Activated CD4-positive, alpha-beta memory T cell treated with anti-CD3 and anti-CD28 coated beads, Interleukin-2, amount 10 ng/mL, durations not matched to agents 7 days and 5 days (primary cell): Measurements from ENCODE around the gene HEXIM1. TPM values are rescaled to one million over a fixed set of nuclear protein-coding genes. Genes with fewer than 3 reads are reported as not detected.
A peak's percentile ranks its signal among the peaks of the same experiment; 100 is the strongest.

Experiments used
- CTCF ChIA-PET: fragments of 350-600 bp; sonication (Branson Sonifier 250); formaldehyde crosslinking; loops from one replicate; lab custom pipeline; 2021; ENCODE audit warnings: antibody characterized with exemption, inconsistent platforms; lab: Charles Lee
- POLR2A ChIA-PET: fragments of 350-600 bp; sonication (Branson Sonifier 250); formaldehyde crosslinking; loops from one replicate; lab custom pipeline; 2021; ENCODE audit warnings: antibody characterized with exemption; lab: Charles Lee
- DNase-seq: peaks from one replicate; pipeline ENCODE4 v3.0.0-alpha.2; 2020
- H3K27ac Mint-ChIP-seq: one replicate; pipeline ENCODE4 v1.8.0; 2021; ENCODE audit warnings: mild to moderate bottlenecking, mixed read lengths
- H3K27me3 Mint-ChIP-seq: one replicate; pipeline ENCODE4 v1.8.0; 2021; ENCODE audit warnings: mixed read lengths
- H3K36me3 Mint-ChIP-seq: one replicate; pipeline ENCODE4 v1.8.0; 2021; ENCODE audit warnings: low read depth, mixed read lengths
- H3K4me1 Mint-ChIP-seq: one replicate; pipeline ENCODE4 v1.8.0; 2021; ENCODE audit warnings: mixed read lengths
- H3K4me3 Mint-ChIP-seq: one replicate; pipeline ENCODE4 v1.8.0; 2021; ENCODE audit warnings: mild to moderate bottlenecking, mixed read lengths
- H3K9me3 Mint-ChIP-seq: one replicate; pipeline ENCODE4 v1.8.0; 2021; ENCODE audit warnings: mixed read lengths
- total RNA-seq, 2 experiments: library from RNA; stranded (reverse); gene quantifications; one replicate each; pipeline ENCODE4 v1.2.3, GENCODE V29; 2021

The HEXIM1 gene
- total RNA-seq, 2 experiments from 2014 or later: 35.0 to 35.8 TPM

DNA sequence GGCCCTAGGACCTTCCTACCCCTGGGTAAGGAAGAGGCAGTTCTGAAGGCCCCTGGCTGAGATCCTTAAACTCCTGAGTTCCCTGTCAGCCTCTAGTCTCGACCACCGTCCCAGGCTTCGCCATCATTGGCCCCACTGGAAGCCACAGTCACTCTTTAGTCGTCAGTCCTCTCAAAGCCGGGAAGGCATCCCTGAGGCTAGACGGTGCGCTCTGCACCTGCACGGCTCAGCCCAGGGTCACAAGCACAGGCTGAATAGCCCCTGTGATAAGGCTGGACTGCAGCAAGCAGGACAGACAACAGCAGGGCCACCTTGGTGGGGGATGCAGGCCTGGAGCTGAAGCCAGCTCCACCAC is 3.3 kb upstream of the HEXIM1 start:
- Mint-ChIP-seq H3K27me3 (no peaks in the 10 kb centered on the region), H3K4me1 (peaks cover 45% of the 10 kb centered on the region), H3K9me3 (no peaks in the 10 kb centered on the region), H3K36me3 (peaks cover 21% of the 10 kb centered on the region), H3K4me3 (peak overlapping the region; percentile 41), H3K27ac (no peak overlapping the region)
- ChIA-PET POLR2A (interaction anchor here (1.6 to 3.1 kb wide), 3 partner anchors 9 to 17 kb away, joined by 6 to 16 read pairs (median 11); partner anchors contain the start of genes ACBD4 and HEXIM2), CTCF (interaction anchor here (1.5 to 11.2 kb wide), 2 partner anchors 8 to 53 kb away, joined by 5 to 347 read pairs; partner anchors contain the start of genes ACBD4 and PLCD3)
- no peak for DNase-seq

DNA sequence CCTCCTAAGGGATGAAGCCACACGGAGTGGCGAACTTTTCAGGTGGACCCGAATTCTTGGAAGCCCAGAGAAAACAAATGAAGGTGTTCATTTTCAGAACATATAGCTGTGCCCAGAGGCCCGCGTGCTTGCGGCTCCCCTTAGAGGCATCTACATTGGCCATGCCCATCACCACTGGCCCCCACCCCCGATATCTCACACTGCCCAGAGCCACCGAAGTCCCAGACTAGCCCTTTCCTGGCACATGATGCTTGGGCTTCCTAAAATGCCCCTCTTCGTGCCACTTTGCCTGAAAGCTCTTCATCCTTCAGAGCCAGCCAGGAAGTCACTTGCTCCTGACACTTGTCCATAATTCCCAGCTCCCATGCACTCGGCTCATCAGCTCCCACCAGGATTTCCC is 2.1 kb upstream of the HEXIM1 start:
- H3K4me1 Mint-ChIP-seq: peaks cover 48% of the 10 kb centered on the region
- ChIA-PET CTCF (interaction anchor here (1.5 to 11.2 kb wide), 2 partner anchors 9 to 52 kb away, joined by 5 to 347 read pairs; partner anchors contain the start of genes ACBD4 and PLCD3), POLR2A (interaction anchor here (0.6 to 3.1 kb wide), 4 partner anchors 10 to 83 kb away, joined by 3 to 16 read pairs (median 4); partner anchors contain the start of genes ACBD4 and HEXIM2)
- no peaks in the 10 kb centered on the region for H3K27me3 Mint-ChIP-seq
- peaks cover 25% of the 10 kb centered on the region for H3K36me3 Mint-ChIP-seq
- no peaks in the 10 kb centered on the region for H3K9me3 Mint-ChIP-seq
- peak overlapping the region; percentile 97 for H3K4me3 Mint-ChIP-seq
- H3K27ac Mint-ChIP-seq: peak overlapping the region; percentile 98
- no peak for DNase-seq

DNA sequence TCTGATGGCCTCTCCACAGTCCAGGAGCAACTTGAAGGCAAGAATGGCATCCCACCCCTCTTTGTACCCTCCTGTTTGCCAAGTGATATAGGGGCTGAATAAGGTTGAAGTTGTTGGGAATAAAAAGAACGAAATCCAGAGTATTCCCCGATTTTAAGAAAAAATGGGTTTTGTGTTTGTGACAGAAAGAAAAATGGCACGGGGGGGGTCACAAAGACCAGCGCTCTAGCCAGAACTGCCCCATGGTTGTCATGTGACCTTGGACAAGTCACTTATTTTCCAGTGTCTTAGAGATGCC is 1.7 kb upstream of the HEXIM1 start:
- H3K4me1 Mint-ChIP-seq: peaks cover 48% of the 10 kb centered on the region
- peaks cover 28% of the 10 kb centered on the region for H3K36me3 Mint-ChIP-seq

DNA sequence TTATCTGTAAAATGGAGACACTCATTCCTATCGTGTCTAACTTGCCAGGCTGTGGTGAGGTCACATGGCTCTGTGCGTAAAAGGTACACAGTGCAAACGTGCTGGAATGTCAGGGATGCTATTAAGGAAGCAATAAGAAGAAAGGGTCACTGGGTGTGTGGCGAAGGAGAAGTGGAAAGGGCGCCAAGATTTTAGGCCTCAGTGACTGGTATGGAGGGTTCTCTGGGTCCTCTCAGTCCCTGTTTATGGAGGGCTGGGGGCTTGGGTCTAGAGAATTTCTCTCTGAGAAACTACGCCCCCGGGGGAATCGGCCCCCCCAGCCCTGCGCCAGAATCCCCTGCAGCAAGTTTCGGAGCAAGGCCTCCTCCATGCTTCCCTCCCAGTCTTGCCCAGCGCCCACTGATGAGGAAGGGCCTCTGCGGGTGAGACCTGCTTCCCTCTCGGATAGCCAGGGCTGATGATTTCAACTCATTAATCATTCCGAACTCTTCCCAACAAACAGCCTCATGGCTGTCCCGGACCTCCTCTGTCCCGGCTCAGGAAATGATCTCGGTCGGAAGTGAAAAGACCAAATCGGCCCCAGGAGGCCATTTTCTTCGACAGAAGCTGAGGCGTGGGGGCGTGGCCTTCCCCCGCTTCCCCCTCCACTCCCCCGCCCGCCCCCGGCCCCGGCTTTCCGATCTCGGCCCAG is 1.2 kb upstream of the HEXIM1 start:
- POLR2A ChIA-PET: interaction anchor here (0.6 to 6.6 kb wide), 12 partner anchors 10 to 169 kb away, joined by 3 to 470 read pairs (median 25); partner anchors contain the start of genes ACBD4, DCAKD, FMNL1 and HEXIM2
- Mint-ChIP-seq H3K9me3 (no peaks in the 10 kb centered on the region), H3K4me1 (peaks cover 50% of the 10 kb centered on the region), H3K36me3 (peaks cover 29% of the 10 kb centered on the region), H3K27me3 (no peaks in the 10 kb centered on the region), H3K4me3 (peak overlapping the region; percentile 97), H3K27ac (peak overlapping the region; percentile 98)
- CTCF ChIA-PET: interaction anchor here (4.5 to 11.2 kb wide), 4 partner anchors 10 to 72 kb away, joined by 26 to 347 read pairs (median 144); partner anchors contain the start of genes ACBD4, HEXIM2 and PLCD3
- DNase-seq: peak; percentile 81

More for the DNA sequence above, 1.7 kb upstream of the HEXIM1 start:
- no peaks in the 10 kb centered on the region for H3K27me3 Mint-ChIP-seq
- CTCF ChIA-PET: interaction anchor here (1.5 to 11.2 kb wide), 2 partner anchors 9 to 51 kb away, joined by 5 to 347 read pairs; partner anchors contain the start of genes ACBD4 and PLCD3
- H3K4me3 Mint-ChIP-seq: peak overlapping the region; percentile 97
- no peak for DNase-seq
- POLR2A ChIA-PET: interaction anchor here (0.6 to 3.1 kb wide), 4 partner anchors 11 to 84 kb away, joined by 3 to 16 read pairs (median 4); partner anchors contain the start of genes ACBD4 and HEXIM2
- no peaks in the 10 kb centered on the region for H3K9me3 Mint-ChIP-seq
- peak overlapping the region; percentile 98 for H3K27ac Mint-ChIP-seq

- peak overlapping the region; percentile 97 for H3K4me3 Mint-ChIP-seq
- no peaks in the 10 kb centered on the region for H3K9me3 Mint-ChIP-seq
- H3K4me1 Mint-ChIP-seq: peaks cover 50% of the 10 kb centered on the region
- H3K27ac Mint-ChIP-seq: peak overlapping the region; percentile 98
- CTCF ChIA-PET: interaction anchor here (0.6 to 11.2 kb wide), 9 partner anchors 10 to 165 kb away, joined by 3 to 347 read pairs (median 8); partner anchors contain the start of genes ACBD4, DCAKD, HEXIM2 and PLCD3
- H3K36me3 Mint-ChIP-seq: peaks cover 29% of the 10 kb centered on the region
- H3K27me3 Mint-ChIP-seq: no peaks in the 10 kb centered on the region
- POLR2A ChIA-PET: interaction anchor here (0.9 to 6.6 kb wide), 17 partner anchors 10 to 261 kb away, joined by 3 to 470 read pairs (median 22); partner anchors contain the start of genes ACBD4, DCAKD, FMNL1 and HEXIM2
- peak; percentile 84 for DNase-seq
These were observed 593 bp upstream of the HEXIM1 start for GRCh38 chr17:45147581-45148182.

DNA sequence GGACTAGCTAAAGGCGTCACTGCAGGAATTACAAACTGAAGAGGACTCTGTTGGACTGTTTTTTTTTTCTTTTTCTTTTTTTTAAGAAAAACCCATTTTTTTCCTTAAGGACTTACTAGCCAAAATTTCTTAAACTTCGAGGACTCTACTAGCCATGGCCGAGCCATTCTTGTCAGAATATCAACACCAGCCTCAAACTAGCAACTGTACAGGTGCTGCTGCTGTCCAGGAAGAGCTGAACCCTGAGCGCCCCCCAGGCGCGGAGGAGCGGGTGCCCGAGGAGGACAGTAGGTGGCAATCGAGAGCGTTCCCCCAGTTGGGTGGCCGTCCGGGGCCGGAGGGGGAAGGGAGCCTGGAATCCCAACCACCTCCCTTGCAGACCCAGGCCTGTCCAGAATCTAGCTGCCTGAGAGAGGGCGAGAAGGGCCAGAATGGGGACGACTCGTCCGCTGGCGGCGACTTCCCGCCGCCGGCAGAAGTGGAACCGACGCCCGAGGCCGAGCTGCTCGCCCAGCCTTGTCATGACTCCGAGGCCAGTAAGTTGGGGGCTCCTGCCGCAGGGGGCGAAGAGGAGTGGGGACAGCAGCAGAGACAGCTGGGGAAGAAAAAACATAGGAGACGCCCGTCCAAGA is 878 bp downstream of the HEXIM1 start:
- Mint-ChIP-seq H3K9me3 (no peaks in the 10 kb centered on the region), H3K27ac (peak overlapping the region; percentile 98), H3K4me3 (peak overlapping the region; percentile 97), H3K27me3 (no peaks in the 10 kb centered on the region), H3K36me3 (peaks cover 29% of the 10 kb centered on the region), H3K4me1 (peaks cover 43% of the 10 kb centered on the region)
- peak; percentile 81 for DNase-seq
- ChIA-PET POLR2A (interaction anchor here (0.6 to 6.6 kb wide), 31 partner anchors 8 to 1026 kb away, joined by 3 to 470 read pairs (median 7); partner anchors contain the start of genes ACBD4, DCAKD, EFTUD2 and FMNL1), CTCF (interaction anchor here (0.8 to 11.2 kb wide), 22 partner anchors 12 to 945 kb away, joined by 3 to 347 read pairs (median 5); partner anchors contain the start of genes ACBD4, HEXIM2 and PLCD3)

DNA sequence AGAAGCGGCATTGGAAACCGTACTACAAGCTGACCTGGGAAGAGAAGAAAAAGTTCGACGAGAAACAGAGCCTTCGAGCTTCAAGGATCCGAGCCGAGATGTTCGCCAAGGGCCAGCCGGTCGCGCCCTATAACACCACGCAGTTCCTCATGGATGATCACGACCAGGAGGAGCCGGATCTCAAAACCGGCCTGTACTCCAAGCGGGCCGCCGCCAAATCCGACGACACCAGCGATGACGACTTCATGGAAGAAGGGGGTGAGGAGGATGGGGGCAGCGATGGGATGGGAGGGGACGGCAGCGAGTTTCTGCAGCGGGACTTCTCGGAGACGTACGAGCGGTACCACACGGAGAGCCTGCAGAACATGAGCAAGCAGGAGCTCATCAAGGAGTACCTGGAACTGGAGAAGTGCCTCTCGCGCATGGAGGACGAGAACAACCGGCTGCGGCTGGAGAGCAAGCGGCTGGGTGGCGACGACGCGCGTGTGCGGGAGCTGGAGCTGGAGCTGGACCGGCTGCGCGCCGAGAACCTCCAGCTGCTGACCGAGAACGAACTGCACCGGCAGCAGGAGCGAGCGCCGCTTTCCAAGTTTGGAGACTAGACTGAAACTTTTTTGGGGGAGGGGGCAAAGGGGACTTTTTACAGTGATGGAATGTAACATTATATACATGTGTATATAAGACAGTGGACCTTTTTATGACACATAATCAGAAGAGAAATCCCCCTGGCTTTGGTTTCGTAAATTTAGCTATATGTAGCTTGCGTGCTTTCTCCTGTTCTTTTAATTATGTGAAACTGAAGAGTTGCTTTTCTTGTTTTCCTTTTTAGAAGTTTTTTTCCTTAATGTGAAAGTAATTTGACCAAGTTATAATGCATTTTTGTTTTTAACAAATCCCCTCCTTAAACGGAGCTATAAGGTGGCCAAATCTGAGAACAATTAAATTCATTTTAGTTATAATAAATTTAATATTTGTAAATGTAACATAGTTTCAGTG is 1.7 kb downstream of the HEXIM1 start:
- CTCF ChIA-PET: interaction anchor here (1.1 to 11.2 kb wide), 20 partner anchors 11 to 946 kb away, joined by 3 to 347 read pairs (median 6); partner anchors contain the start of genes ACBD4, HEXIM2, NMT1 and PLCD3
- H3K4me3 Mint-ChIP-seq: peak overlapping the region; percentile 97
- peaks cover 41% of the 10 kb centered on the region for H3K4me1 Mint-ChIP-seq
- no peaks in the 10 kb centered on the region for H3K27me3 Mint-ChIP-seq
- peak; percentile 51 for DNase-seq
- peak overlapping the region; percentile 98 for H3K27ac Mint-ChIP-seq
- peaks cover 29% of the 10 kb centered on the region for H3K36me3 Mint-ChIP-seq
- POLR2A ChIA-PET: interaction anchor here (0.6 to 6.6 kb wide), 27 partner anchors 9 to 1026 kb away, joined by 3 to 470 read pairs (median 7); partner anchors contain the start of genes ACBD4, DCAKD, EFTUD2 and FMNL1
- no peaks in the 10 kb centered on the region for H3K9me3 Mint-ChIP-seq

GRCh38 chr17:45150911-45151809 is 2.9 kb downstream of the HEXIM1 start:
- H3K4me1 Mint-ChIP-seq: peaks cover 37% of the 10 kb centered on the region
- CTCF ChIA-PET: interaction anchor here (1.0 to 11.2 kb wide), 18 partner anchors 10 to 234 kb away, joined by 3 to 347 read pairs (median 4); partner anchors contain the start of genes ACBD4, HEXIM2, MAP3K14 and NMT1

DNA sequence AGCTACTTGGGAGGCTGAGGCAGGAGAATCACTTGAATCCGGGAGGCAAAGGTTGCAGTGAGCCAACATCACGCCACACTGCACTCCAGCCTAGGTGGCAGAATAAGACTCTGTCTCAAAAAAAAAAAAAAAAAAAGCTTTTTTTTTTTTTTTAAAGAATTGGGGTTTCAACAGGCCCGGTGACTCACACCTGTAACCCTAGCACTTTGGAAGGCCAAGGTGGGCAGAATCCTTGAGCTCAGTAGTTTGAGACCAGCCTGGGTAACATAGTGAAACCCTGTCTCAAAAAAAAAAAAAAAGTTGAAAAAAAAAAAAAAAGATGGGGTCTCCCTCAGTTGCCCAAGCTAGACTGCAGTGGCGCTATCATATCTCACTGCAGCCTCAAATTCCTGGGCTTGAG is 6.8 kb downstream of the HEXIM1 start:
- Mint-ChIP-seq H3K4me3 (no peak overlapping the region), H3K4me1 (peaks cover 44% of the 10 kb centered on the region), H3K27ac (no peak overlapping the region), H3K36me3 (peaks cover 38% of the 10 kb centered on the region), H3K27me3 (no peaks in the 10 kb centered on the region), H3K9me3 (no peaks in the 10 kb centered on the region)
- POLR2A ChIA-PET: interaction anchor here (0.6 to 0.7 kb wide), 2 partner anchors 18 to 389 kb away, joined by 3 read pairs; no protein-coding TSS in a partner anchor
- DNase-seq: no peak
- CTCF ChIA-PET: interaction anchor here (0.6 to 3.2 kb wide), 6 partner anchors 18 to 192 kb away, joined by 3 to 35 read pairs (median 7); partner anchors contain the start of gene ACBD4

More at GRCh38 chr17:45150911-45151809, 2.9 kb downstream of the HEXIM1 start:
- peaks cover 29% of the 10 kb centered on the region for H3K36me3 Mint-ChIP-seq
- H3K27ac Mint-ChIP-seq: peak overlapping the region; percentile 70
- peak overlapping the region; percentile 64 for H3K4me3 Mint-ChIP-seq
- no peaks in the 10 kb centered on the region for H3K9me3 Mint-ChIP-seq
- POLR2A ChIA-PET: interaction anchor here (0.7 to 6.6 kb wide), 13 partner anchors 10 to 165 kb away, joined by 3 to 470 read pairs (median 20); partner anchors contain the start of genes ACBD4, DCAKD, FMNL1 and HEXIM2
- DNase-seq: no peak
- no peaks in the 10 kb centered on the region for H3K27me3 Mint-ChIP-seq

DNA sequence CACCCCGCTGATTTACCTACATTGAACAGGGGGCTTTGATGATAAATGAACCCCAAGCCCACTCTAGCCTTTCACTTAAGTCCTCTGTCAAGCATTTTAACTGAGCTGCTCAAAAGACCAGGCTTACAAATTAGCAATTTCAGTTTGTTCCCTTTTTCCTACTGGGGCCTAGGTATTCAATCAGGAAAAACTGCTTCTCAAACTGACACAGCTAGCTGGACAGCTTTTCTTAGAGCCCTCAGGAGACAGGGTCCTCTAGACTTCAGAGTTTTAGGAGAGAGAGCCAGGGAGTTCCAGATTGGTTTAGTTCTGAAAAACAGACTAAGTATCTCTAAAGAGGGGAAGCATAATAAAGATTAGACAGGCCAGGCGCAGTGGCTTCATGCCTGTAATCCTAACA is 7.2 kb downstream of the HEXIM1 start:
- H3K27ac Mint-ChIP-seq: no peak overlapping the region
- no peak for DNase-seq
- no peaks in the 10 kb centered on the region for H3K9me3 Mint-ChIP-seq
- POLR2A ChIA-PET: interaction anchor here (0.6 to 0.7 kb wide), 2 partner anchors 18 to 390 kb away, joined by 3 read pairs; no protein-coding TSS in a partner anchor
- no peak overlapping the region for H3K4me3 Mint-ChIP-seq
- H3K27me3 Mint-ChIP-seq: no peaks in the 10 kb centered on the region
- peaks cover 38% of the 10 kb centered on the region for H3K36me3 Mint-ChIP-seq
- CTCF ChIA-PET: interaction anchor here (0.6 to 3.2 kb wide), 6 partner anchors 18 to 192 kb away, joined by 3 to 35 read pairs (median 7); partner anchors contain the start of gene ACBD4
- H3K4me1 Mint-ChIP-seq: peaks cover 43% of the 10 kb centered on the region
